AG09319 (cell line): ENCODE measurements around the gene KIF3B.

ENCODE experiments used
- DNase-seq: peaks from one replicate; pipeline ENCODE4 v3.0.0-alpha.2; 2010; ENCODE audit warnings: low read depth; ENCODE audit errors: extremely low read depth
- CTCF ChIP-seq: IDR thresholded peaks from 2 replicates; pipeline ENCODE4 v1.5.1; 2011; ENCODE audit warnings: low read depth, mild to moderate bottlenecking, inconsistent platforms, low read length, moderate library complexity

Gene KIF3B

GRCh38 chr20:32360333-32360634 lies 82.8 kb downstream of the KIF3B start:
- DNase-seq: no peak
- no peak for TF ChIP-seq CTCF

- TF ChIP-seq CTCF: no peak
- no peak for DNase-seq
Observed at GRCh38 chr20:32362901-32363364, 85.5 kb downstream of the KIF3B start.

- no peak for DNase-seq
- TF ChIP-seq CTCF: no peak
Observed at GRCh38 chr20:32363492-32363891, 86.0 kb downstream of the KIF3B start.

- no peak for DNase-seq
- no peak for TF ChIP-seq CTCF
Observed at GRCh38 chr20:32364554-32365208, 87.2 kb downstream of the KIF3B start.

GRCh38 chr20:32365564-32365963 lies 88.1 kb downstream of the KIF3B start:
- TF ChIP-seq CTCF: no peak
- DNase-seq: no peak

GRCh38 chr20:32366380-32366779 lies 88.9 kb downstream of the KIF3B start:
- no peak for TF ChIP-seq CTCF
- no peak for DNase-seq

- DNase-seq: no peak
- TF ChIP-seq CTCF: no peak
Observed at GRCh38 chr20:32368323-32368722, 90.9 kb downstream of the KIF3B start.
